NCI-H146 treated with DMSO at 0.1 percent for 48 hours (cell line): ENCODE measurements around the gene TBC1D5.
"Not testable (repeated sequence)": the region's sequence is repeated elsewhere in the genome, so short reads cannot be mapped to it uniquely, and the experiment has no call there.

Experiments
- DNase-seq: peaks from one replicate; lab custom pipeline; 2025; ENCODE audit not compliant: unreplicated experiment; lab: John Stamatoyannopoulos, UW

Gene TBC1D5

DNA sequence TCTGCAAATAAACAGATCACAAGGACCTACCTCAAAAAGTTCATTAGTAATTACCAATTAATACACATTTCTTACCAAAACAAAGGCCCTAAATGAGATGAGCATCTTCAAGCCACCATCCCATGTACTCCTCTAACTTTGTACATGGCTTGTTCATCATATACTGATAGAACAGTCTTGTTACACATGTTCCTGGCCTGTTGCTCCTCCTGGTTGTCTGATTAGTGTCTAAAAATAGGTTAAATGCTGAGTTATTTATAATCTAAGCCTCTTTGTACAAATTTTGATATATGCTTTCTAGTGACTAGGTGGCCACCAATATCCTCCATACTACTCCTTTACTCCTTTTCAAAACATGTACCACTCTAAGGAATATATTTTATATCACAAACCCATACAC lies 25.0 kb downstream of the TBC1D5 start:
- no peak for DNase-seq

DNA sequence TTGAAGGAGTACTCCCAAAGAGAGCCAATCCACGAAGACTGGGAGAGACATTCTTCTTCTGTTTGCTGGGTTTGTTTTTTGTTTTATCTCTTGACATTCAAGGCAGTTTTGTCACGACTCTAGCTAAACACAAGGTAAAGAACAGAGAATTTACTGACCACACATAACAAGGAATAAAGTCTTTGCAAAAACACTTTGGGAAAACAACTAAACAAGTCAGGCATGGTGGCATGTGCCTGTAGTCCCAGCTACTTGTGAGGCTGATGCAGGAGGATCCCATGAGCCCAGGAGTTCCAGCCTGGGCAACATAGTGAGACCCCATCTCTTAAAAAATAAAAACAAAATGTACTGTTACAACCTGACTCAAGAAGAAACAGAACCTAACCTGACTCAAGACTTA lies 28.0 kb downstream of the TBC1D5 start:
- DNase-seq, result no peak

DNA sequence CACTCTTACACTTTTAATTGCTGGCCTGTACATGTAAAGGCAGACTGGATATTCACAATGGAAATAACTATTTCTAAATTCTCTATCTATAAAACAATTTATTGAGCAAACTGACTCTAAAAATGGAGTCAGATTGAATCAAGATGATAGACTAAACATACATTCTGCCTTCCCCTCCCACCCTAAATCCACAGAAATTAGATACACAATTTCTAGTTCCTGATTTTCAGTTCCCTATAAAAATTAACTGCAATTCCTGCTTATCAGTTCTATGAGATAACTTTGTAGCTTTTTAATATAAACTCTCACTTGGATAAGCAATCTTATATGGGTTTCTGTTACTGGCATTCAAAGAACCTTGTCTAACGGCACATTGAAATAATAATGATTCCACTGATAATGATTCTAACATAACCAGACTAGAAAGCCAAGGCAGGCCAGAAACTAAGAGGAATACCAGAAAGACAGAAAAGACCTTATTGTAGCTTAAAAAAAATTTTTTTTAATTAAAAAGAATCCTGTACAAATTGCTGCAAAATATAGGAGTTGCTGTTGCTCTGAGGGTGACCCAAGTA lies 33.1 kb downstream of the TBC1D5 start:
- no peak for DNase-seq

DNA sequence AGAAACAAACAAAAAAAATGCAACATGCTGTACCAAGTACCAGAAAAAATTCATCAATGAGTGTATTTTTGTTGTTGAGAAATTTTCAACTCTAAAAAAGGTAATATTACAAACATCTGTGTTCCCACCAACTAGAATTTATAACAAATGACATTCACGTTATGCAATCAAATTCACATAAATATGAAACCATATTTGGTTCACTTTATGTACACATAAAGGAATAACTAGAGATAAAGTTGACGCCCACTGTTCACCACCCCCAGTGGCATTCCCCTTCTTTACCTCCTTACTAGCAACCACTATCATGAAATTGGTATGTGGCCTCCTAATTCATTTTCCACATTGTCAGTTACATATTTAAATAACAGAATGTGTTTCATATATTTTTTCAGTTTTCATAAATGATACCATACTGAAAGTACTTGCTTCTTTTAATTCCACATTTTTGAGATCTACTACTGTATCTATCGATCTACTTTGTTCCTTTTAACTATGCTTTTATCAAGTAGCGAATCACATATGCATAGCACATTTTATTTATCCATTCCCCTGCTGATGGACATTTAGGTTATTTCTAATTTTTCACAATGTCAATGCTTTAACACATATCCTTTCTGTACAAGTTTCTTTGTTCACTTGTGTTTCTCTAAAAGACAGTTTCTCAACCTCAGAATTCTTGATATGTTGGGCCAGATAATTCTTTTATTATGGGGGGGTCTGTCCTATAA lies 34.5 kb downstream of the TBC1D5 start:
- no peak for DNase-seq

DNA sequence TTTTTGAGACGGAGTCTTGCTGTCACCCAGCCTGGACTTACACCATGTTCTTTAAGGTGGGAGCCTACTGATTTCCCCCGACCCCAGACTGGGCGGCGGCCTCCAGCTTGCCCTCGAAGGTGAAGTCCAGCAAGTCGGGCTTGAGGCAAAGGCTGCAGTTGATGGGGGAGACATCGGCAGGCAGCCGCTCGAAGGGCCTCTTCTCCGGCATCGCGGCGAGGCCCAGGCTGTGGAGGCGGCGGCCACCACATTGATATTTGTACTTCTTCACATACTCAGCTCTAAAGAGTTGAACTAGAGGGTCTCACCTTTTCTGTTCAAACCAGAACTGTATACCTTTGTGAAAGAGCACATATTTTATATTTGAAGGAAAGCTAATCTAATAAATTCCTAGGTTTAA lies 36.4 kb downstream of the TBC1D5 start:
- not testable (repeated sequence) for DNase-seq

DNA sequence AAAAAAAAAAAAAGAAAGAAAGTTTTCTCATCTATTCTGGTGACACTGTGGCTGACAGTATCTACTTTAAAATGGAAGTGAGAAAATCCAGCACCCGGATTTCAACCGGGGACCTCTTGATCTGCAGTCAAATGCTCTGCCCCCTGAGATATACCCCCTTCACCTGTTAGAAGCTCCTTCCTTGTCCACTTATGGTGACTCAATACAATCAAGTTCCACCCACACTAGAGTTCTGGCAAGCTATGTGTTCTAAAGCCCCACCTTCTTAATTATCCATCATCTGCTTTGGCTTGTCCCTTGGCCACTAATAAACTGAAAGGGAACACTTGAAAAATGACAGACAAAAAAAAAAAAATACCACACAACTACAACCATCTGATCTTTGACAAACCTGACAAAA lies 42.6 kb downstream of the TBC1D5 start:
- not testable (repeated sequence) for DNase-seq

DNA sequence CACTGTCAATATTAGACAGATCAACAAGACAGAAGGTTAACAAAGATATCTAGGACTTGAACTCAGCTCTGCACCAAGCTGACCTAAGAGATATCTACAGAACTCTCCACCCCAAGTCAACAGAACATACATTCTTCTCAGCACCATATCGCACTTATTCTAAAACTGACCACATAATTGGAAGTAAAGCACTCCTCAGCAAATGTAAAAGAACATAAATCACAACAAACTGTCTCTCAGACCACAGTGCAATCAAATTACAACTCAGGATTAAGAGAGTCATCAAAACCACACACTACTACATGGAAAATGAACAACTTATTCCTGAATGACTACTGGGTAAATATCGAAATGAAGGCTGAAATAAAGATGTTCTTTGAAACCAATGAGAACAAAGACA lies 46.8 kb downstream of the TBC1D5 start:
- DNase-seq, result not testable (repeated sequence)

DNA sequence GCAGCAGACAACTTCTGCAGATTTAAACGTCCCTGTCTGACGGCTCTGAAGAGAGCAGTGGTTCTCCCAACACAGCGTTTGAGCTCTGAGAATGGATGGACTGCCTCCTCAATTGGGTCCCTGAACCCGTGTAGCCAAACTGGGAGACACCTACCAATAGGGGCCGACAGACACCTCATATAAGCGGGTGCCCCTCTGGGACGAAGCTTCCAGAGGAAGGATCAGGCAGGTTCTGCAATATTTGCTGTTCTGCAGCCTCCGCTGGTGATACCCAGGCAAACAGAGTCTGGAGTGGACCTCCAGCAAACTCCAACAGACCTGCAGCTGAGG lies 48.8 kb downstream of the TBC1D5 start:
- not testable (repeated sequence) for DNase-seq

DNA sequence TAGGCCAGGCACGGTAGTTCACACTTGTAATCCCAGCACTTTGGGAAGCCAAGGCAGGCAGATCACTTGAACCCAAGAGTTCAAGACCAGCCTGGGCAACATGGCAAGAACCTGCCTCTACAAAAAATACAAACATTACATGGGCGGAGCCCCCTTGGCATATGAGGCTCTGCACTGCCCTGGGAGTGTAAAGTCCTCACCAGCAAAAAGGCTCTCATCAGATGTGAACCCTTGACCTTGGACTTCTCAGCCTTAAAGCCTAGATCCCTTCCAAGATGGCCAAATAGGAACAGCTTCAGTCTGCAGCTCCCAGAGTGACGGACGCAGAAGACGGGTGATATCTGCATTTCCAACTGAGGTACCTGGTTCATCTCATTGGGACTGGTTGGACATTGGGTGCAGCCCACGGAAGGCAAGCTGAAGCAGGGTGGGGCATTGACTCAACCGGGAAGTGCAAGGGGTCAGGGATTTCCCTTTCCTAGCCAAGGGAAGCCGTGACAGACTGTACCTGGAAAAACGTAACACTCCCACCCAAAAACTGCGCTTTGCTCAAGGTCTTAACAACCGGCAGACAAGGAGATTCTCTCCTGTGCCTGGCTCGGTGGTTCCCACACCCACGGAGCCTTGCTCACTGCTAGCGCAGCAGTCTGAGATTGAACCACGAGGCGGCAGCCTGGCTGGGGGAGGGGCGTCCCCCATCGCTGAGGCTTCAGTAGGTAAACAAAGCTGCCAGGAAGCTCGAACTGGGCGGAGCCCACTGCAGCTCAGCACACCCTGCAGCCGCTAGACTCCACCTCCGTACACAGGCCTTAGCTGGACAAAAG lies 49.4 kb downstream of the TBC1D5 start:
- not testable (repeated sequence) for DNase-seq

DNA sequence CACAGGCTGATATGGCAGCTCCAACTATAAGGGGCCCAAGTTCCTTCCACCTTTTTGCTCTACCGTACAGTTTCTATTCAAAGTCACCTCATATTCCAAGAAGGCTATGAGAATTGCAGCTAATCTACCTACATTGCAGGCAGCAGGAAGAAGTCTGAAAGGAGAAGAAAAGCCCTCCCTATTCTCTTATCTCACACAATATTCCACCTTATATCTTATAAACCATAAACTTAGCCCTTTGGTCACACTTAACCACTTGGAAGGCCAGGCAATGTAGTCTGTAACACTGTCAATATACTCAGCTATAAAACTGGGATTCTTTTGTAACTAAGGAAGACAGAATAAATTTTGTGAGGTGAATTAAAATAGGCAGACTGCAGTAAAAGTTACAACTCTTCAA lies 54.9 kb downstream of the TBC1D5 start:
- DNase-seq, result no peak

DNA sequence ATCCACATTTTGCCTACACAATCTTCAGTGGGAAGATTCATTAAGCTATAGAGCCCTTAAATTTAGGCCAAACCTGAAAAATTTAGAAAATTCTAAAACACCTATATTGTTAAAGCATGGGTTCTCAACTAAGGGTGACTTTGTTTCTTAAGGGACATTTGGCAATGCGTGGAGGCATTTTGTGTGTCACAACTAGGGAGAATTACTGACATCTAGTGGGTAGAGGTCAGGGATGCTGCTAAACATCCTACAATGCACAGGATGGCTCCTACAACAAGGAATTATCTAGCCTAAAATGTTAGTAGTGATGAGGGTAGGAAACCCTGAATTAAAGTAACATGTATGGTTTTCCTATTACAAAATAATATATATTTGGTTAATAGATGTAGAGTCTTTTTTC lies 55.8 kb downstream of the TBC1D5 start:
- no peak for DNase-seq

DNA sequence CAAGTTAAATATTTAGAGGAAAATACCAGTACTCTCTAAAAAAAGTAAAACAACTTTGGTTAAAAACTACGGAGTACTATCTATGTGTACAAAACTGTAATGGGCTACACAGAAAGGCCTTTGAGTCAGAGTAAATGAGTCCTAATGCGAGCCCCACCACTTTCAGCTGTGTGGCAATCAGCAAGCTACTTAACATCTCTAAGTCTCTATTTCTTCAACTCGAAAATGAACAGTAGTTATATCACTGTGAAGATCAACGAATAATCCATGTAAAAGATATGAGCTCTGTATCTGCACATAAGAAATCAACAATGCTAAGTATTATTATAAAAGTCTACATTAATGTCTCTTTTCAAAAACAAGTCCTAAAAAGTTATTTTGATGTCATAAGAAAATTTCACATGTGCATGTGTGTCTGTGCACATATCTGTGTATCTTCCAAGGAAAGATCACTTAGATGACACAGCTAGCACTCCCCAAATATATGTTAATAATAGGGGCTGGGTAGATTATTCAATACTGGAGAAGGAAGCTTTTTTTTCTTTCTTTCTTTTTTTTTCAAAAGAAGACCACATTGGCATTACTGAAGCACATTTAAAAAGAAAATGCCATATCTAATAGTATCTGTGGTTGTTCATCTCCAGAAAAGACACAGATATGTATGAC lies 58.8 kb downstream of the TBC1D5 start:
- DNase-seq, result no peak

DNA sequence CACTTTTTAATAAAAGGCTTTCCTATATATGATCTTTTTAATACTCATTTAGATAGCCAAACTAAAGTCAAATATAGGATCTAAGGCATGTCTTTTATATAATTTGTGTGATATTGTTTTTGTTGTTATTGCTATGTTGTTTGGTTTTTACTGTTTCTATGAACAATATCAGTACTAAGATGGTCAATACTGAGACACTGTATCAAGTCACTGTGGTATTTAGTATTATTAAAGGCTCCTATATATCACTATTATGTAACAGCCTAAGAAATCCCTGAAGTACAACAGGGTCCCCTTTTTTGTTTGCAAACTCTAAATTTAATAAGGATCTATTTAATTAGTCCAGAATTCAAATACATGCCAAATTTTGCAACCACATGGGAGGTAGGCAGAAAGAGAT lies 61.9 kb downstream of the TBC1D5 start:
- DNase-seq, result no peak

DNA sequence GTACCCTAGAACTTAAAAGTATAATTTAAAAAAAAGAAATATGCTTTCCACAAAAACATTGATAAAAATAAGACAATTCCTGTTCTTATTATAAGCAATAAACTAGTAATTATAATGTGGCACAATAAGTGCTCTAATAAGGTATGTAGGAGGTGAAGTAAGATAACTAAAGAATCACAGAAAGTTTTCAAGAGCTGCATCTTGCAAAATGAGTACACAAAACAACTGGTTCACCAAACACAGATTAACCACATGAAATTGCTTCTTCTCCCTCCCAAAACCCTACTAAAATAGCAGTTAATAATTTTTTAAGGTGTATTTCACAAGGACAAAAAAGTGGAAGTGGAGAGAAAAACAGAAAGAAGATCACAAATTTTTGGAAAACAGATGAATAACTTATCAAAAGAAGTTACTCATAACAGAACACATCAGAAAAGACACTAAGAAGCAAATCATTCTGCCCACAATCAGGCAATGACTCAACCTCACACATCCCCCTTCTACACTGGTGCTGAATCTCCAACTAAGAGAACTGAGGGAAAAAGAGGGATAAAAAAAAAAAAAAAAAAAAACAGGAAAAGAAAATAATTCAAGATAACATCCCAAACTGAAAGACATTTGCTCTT lies 64.2 kb downstream of the TBC1D5 start:
- DNase-seq, result no peak

DNA sequence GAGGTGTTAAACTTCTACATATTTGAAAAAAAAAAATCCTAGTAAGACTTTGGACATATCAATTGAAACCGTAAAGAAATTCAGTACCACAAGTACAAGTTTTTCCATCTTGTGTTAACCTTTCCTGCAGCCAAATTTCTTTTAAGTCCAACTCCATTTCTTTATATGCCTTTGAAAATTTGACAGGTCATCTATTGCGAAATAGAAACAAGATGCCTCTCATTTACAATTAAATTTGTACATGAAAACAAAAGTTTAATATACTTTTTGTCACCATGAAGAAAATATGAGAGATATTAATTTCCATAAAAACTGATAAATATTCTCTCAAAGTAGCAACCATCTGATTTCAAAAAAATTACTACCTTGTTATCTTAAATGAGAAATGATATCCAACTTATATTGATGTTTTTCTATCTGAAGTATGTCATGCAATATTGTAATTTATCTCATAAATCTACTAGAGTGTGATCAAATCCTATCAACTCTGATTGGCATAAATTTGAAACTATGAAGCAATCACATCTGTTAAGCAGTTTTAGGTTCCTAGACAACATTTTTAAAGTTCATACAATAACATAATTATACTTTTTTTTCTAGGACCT lies 68.2 kb downstream of the TBC1D5 start:
- no peak for DNase-seq

DNA sequence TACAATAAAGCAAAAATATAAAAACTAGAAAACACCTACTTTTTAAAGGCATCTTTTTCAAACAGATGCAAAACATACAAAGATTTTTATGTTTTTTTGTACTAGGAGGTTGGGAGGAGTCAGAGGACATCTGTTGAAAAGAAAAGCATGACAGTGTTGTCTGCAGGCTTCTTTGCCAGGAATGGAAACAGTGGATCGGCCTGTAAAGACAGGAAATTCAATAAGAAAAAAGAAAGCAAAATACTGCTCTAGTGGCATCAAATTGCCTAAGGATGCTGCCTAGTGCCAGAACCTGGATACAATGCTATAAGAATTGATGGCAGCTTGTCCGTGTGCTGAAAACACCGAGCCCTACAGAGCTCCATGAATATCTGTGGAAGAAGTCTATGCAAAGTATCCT lies 69.9 kb downstream of the TBC1D5 start:
- no peak for DNase-seq

DNA sequence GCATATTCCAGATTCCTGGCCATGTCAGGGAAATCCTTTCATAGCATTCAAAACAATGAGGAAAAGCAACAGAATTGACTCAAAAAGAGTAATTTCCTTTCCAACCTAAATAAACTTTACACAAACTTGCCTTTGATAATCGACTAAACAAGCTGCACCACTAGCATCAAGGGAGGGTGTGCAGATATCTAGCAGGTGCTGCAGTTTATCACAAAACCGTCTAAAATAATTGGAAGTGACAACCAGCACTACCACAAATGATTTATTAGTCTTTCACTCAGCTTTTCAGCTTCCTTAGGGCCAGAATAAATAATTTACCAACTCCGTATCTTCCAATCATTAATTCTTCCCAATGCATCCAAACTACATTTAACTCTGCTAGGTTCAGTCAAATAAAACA lies 71.7 kb downstream of the TBC1D5 start:
- no peak for DNase-seq

DNA sequence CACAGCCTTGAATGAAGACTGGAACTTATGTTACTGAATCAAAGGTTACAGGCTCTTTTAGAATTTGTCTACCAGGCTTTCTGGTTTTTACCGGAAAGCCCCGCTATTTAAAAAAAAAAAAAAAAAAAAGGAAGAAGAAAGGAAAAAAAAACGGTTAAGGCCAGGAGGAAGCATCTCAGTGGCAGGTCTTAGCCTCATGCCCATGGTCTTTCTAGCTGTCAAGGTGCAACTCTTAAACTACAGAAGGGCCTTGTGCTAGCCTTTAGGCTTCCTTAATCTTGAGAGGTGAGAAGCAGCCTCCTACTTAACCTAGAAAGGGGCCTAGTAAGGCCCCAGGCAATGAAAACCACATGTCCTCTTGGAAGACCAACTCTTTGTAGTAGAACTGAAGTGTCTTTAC lies 77.5 kb downstream of the TBC1D5 start:
- no peak for DNase-seq

DNA sequence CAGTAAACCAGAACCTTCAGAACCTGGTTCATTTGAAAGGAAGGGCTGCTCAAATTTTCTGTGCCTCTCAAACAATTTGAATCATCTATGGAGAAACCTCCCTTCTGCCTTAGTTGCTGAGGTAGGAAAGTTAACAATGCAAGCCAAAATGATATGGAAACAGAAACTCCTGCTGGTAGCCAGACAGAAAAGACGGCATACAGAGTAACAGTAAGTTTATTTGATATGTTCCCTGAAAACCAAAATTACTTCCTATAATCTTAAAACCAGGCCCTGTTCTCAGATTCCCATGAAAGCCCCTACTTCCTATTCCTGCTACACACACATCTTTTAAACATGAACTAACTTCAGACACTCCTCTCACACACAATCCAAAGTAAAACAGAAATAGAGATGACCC lies 86.2 kb downstream of the TBC1D5 start:
- DNase-seq, result no peak

DNA sequence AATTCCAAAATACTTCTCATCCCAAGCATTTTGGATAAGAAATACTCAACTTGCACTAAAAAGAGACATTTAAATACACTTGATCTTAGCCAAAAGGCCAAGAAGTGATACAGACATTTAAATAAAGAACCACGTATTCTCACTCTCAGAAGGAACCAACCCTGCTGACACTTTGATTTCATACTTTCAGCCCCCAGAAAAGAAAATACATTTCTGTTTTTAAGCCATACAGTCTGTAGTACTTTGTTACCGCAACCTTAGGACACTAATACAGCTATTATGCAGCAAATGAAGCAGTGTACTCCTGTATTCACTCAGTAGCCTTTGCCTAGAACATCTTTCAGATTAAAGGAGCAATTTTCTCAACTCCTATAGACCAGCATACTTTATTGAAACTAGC lies 86.7 kb downstream of the TBC1D5 start:
- no peak for DNase-seq

DNA sequence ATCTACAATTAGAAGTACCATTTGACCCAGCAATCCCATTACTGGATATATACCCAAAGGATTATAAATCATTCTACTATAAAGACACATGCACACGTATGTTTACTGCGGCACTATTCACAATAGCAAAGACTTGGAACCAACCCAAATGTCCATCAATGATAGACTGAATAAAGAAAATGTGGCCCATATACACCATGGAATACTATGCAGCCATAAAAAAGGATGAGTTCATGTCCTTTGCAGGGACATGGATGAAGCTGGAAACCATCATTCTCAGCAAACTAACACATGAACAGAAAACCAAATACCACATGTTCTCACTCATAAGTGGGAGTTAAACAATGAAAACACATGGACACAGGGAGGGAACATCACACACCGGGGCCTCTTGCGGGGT lies 92.7 kb downstream of the TBC1D5 start:
- not testable (repeated sequence) for DNase-seq
